Pons (tissue), 1 donor: ENCODE data around the gene ZNF771.
"Not testable (repeated sequence)": the region's sequence is repeated elsewhere in the genome, so short reads cannot be mapped to it uniquely, and the experiment has no call there.

ENCODE experiments used
- DNase-seq: peaks from one replicate; pipeline ENCODE4 v3.0.0-alpha.2; 2016; ENCODE audit warnings: low spot score

The ZNF771 gene

DNA sequence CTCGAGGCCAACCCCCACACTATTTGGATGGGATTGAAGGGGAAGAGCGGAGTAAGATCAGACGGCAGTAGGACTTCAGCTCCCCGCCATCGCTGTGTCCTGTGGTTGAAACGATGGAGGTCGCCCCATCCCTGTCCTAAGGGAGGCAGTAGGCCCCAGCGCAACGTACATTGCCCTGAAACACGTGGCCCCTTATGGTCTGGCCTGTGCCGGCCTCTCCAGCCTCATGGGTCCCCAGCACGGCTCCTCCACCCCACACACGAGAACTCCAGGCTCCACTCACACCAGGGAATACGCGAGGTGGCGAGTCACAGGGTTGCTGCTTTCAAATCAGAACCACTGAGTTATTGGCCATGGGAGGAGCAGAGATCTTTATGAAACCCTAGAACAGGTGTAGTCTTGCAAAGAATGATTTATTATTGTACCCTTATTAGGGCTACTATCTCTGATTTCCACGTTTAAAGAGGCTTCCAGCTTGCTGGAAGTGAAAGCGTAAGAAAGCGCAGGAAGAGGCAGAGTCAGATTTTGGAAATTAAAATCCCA, 23.1 kb downstream of the ZNF771 start:
- no peak for DNase-seq

DNA sequence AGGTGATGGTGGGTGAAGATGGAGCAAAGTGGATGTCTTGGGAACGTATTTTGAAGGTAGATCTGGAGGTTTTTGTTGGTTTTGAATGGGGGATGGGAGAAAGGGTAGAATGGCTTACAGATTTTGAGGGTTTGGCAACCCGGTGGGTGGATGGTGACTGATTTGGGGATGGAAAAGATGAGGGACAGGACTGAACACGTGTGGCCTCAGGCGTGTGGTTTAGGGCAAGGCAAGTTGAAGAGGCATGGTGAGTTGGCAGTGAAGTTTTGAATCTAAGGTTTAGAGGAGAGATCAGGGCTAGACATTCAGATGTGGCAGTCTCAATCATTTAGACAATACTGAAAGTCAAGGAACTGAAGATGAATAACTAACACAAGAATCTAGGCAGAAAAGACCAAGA, 27.4 kb downstream of the ZNF771 start:
- DNase-seq: no peak

DNA sequence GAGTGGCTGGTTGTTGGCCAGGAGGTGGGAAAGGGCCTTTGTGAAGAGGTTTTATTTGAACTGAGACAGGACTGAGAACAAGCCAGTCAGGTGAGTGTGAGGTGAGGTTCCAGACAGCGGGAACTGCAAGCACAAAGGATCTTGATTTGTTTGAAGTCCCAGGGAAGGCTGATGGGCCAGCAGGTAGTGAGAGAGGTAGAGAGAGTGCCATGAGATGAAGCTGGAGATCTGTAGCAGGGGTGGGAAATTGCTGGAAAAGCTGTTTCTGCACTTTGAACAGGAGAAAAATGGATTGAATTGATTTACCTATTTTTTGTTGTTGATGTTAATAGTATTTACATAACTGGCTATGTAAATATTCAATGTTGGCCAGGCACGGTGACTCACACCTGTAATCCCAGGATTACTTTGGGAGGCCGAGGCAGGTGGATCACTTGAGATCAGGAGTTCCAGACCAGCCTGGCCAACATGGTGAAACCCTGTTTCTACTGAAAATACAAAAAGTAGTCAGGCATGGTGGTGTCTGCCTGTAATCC, 30.2 kb downstream of the ZNF771 start:
- DNase-seq: no peak

DNA sequence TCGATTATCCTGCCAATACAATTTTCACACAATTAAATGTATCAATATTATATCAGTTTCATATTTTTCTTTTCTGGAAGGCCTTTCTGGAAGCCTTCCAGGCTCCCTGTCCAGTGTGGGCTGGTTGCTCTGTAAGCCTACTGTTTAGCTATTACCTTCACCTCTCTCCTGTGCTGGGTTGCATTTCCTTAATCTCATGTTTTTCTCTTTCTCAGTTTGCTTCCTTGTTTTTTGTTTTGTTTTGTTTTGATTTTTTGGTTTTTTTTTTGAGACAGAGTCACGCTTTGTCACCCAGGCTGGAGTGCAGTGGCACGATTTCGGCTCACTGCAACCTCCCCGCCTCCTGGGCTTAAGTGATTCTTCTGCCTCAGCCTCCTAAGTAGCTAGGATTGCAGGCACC, 31.4 kb downstream of the ZNF771 start:
- DNase-seq: no peak

DNA sequence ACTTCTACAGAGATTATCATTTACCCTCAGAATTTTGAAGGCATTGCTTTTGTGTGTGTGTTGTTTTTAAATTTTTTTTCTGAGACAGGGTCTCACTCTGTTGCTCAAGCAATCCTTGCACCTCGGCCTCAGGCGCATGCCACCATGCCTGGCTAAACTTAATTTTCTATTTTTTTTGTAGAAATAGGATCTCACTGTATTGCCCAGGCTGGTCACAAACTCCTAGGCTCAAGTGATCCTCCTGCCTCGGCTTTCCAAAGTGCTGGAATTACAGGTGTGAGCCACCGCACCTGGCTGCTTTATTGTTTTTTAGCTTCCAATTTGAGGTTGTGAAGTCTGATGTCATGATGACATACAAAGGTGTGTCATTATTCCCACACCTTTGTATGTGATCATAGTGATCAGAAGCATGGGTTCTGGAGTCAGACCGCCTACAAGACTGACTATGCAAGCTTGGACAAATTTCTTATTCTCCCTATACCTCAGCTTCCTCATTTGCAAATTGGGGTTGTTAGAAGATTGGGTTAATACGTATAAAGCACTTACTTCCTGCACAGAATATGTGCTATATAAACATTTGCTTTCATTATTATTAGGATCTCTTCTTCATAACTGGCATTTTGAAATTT, 32.4 kb downstream of the ZNF771 start:
- no peak for DNase-seq

DNA sequence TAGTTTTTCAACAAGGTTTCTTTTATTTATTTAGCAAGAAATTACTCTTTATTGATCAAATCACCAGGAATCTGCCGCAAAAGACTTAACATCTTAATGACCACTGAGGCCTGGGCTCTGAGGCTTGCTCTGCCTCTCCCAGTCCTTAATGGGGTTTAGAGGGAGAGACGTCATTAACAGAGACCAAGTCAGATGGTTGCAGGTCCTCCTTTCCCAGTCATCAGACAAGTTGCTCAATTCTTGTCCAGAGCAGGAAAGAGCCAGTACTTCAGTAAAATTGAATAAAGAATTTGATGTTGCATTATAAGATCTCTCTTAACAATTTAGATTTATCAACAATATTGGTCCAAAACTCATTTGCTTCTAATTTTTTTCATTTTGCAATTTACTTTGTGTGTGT, 36.2 kb downstream of the ZNF771 start:
- no peak for DNase-seq

DNA sequence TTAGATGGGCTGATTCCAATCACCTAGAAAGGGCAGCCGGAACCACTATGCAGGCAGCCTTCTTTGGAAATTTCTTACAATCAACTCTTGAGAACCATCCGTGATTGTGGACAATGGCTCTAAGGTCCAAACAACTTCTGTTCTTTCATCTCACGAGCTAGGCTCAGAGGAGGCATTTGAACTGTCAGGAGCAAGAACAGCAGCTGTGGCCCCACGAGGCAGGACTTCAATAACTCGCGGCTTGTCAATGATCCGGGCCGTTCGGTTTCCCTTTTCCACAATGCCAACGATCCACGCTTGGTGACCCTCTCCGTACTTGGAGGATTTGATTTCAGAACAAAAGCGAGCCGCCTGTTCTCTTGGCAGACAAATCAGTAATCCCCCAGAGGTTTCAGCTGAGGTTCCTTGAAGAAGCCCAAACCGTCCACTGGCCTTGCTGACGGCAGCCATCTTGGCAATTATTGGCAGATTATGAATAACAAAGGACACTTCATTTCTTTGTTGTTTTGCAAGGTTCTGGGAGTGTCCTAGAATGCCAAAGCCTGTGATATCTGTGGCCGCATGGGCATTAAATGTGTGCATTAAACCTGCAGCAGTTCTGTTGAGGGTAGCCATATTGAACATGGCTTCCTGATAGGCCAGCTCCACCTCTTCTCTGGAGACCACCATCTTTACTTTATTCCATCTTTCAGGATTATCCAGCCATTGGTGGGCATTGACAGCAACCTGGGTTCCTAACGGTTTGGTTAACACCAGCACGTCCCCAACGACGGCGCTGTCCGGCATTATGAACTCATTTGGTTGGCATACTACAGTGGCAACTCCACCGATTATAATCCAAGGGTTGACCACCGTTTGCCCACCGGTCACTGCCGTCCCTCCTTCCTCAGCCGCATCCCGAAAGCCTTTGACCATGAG, 37.1 kb downstream of the ZNF771 start:
- DNase-seq: no peak

DNA sequence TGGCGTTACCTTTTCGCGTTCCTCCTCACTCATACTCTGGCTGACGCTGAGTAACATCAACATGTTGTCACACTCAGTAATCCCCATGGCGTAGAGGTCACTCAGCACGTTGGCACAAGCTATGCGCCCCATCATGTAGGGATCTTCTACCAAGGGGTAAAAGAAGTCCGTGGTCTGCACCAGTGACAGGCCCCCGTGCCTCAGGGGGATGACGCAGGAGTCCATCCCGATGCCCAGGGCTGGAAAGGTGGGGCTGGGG, 37.7 kb downstream of the ZNF771 start:
- no peak for DNase-seq

DNA sequence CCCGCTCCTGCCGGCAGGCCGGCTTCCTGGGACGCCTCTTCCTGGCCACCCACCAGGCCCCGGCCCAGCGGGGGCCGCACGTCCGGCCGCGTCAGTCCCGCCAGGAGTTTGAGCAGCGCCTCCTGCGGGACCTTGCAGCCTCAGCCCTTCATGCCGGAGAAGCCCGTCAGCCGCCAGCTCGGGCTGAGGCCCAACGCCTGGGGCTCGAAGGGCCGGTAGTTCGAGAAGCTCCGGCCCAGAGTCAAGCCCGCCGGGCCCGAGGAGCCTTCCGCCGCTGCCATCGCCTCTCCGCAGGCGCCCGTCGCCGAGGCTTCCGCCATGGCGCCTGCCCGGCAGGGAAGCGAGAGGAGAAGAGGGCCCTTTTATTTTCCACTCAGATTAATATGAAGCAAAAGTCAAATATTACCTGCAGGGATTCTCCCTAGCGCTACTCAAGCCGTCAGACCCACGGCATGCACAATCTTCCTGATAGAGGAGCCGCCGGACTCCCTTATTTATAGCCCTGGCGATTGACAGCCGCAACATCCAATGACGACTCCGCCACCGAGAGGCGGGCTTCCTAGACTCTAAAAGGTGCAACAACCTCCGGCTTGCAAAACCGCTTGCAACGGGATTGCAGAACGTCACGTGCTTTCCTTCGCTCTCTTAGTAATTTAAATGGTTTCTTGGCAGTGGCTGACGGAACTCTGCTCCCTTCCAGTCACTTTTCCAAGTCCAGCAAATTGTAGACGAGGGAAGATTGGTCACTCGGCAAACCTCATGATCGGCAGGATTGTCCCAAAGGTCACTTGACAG, 38.2 kb downstream of the ZNF771 start, which contains the start of gene SEPHS2:
TSS of gene SEPHS2 (minus strand) at position 467 of the 795 bp plus-strand sequence. CDS start at position 320, 147 bp downstream.
- DNase-seq: peak; percentile 98

DNA sequence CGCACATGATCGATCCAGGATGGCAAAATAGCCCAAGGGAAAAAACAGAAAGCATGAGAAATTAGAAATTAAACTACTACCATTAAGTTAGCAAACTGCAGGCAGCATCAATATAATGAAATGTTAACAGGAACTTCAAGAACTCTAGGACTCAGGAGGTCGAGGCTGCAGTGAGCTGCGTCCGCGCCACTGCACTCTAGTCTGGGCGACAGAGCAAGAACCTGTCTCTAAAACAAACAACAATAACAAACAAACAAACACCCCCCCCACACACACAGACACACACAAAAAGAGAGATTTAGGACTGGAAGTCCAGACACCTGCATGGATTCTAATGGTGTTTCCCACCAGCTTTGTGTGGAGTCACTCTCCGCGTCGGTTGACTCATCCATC, 38.8 kb downstream of the ZNF771 start:
- no peak for DNase-seq

DNA sequence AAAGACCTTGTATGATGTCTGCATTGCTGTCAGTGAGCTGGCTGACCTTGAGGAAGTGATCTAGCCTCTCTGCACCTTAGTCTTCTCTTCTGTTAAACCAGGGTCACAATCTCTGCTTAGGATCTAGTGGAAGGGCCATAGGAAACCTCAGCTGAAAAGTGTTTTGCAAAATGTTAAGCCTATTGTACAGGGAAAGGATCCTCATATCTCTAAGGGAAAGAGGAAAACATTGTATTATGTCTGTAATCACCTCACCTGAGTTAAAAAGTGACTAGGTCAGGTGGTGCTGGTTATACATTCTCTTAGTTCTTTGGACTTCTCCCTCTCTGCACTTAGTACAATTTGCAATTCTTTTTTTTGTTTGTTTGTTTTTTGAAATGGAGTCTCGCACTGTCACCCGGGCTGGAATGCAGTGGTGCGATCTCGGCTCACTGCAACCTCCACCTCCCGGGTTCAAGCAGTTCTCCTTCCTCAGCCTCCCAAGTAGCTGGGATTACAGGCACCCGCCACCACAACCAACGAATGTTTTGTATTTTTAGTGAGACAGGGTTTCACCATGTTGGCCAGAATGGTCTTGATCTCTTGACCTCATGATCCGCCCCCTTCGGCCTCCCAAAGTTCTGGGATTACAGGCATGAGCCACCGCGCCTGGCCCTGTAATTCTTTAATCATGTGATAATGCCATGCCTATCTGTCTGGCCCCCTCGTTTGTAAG, 40.3 kb downstream of the ZNF771 start:
- no peak for DNase-seq

DNA sequence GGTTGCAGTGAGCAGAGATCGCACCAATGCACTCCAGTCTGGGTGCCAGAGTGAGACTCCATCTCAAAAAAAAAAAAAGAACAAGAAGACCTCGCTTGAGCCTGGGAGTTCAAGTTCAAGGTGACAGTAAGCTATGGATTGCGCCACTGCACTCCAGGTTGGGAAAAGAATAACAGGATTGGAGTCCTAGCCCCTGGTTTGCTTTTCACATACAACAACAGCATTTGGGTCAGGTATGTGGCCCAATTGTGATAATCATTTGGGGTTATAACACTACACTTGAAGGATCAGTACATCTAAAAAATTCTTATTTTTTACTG, 41.7 kb downstream of the ZNF771 start:
- no peak for DNase-seq

DNA sequence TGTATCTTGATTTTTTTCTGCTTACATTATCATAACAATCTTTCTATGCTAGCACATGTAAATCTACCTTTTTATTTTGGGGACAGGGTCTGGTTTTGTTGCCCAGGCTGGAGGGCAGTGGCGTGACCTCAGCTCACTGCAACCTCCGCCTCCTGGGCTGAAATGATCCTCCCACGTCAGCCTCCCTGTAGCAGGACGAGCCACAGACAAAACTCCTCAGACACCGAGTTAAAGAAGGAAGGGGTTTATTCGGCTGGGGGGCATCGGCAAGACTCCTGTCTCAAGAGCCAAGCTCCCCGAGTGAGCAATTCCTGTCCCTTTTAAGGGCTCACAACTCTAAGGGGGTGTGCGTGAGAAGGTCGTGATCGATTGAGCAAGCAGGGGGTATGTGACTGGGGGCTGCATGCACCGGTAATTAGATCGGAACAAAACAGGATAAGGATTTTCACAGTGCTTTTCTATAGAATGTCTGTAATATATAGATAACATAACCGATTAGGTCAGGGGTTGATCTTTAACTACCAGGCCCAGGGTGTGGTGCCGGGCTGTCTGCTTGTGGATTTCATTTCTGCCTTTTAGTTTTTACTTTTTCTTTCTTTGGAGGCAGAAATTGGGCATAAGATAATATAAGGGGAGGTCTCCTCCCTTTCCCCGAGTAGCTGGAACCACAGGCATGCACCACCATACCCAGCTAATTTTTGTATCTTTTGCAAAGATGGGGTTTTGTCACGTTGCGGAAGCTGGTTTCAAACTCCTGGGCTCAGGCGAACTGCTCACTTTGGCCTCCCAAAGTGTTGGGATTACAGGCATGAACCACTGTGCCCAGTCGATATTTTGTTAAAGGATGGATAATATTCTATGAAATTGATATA, 45.5 kb downstream of the ZNF771 start:
- not testable (repeated sequence) for DNase-seq

DNA sequence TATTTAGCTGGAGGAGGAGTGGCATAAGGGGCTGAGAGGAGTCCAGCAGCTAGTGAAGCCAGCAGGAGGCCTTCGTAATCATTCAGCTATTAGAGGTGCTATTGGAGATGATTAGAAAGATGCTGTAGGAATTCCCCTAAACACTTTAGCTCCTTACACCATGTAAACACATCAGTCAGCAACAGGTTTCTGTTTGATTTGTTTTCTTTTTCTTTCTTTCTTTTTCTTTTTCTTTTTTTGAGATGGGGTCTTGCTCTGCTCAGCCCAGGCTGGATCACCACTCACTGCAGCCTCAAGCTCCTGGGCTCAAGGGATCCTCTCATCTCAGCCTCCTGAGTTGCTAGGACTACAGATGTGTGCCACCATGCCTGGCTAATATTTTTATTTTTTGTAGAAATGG, 48.9 kb downstream of the ZNF771 start:
- no peak for DNase-seq

DNA sequence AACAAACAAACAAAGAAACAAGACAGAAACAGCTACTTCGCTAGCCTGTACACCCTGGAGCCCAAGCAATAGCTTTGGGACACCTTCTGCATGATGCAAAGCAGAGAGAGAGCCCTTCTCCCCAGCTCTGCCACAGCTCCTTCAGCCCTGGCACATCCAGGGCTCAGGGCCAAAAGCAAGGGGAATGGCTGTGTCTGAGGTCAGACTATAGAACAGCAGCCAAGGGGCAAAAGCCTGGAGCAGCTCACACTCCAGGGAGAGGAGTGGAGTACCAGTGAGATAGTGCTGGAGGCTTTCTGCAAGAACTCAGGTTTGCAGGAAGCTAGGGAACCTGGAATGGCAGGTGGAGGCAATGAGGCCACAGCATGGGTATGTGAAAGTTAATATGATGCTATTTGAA, 49.9 kb downstream of the ZNF771 start:
- no peak for DNase-seq

DNA sequence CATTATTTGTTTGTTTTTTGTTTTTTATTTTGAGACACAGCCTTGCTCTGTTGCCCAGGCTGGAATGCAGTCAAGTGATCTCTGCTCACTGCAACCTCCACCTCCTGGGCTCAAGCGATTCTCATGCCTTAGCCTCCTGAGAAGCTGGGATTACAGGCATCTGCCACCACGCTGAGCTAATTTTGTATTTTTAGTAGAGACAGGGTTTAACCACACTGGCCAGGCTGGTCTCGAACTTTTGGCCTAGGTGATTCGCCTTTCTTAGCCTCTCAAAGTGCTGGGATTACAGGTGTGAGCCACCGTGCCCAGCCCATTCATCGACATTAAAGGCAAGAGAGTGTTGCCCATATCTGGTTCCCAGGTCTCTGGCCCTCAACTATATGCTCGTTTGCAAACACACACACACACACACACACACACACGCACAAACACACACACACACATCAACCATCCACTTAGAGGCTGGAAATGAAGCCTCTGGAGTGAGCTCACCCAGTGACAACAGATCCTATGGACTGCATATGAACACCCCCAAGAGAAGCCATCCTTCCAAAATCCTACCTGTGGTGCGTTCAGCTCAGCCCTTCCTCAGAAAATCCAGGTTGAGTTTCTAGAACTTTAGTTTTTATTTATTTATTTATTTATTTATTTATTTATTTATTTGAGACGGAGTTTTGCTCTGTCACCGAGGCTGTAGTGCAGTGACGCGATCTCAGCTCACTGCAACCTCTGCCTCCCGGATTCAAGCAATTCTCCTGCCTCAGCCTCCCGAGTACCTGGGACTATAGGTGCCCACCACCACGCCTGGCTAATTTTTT, 50.5 kb downstream of the ZNF771 start:
- DNase-seq: no peak

DNA sequence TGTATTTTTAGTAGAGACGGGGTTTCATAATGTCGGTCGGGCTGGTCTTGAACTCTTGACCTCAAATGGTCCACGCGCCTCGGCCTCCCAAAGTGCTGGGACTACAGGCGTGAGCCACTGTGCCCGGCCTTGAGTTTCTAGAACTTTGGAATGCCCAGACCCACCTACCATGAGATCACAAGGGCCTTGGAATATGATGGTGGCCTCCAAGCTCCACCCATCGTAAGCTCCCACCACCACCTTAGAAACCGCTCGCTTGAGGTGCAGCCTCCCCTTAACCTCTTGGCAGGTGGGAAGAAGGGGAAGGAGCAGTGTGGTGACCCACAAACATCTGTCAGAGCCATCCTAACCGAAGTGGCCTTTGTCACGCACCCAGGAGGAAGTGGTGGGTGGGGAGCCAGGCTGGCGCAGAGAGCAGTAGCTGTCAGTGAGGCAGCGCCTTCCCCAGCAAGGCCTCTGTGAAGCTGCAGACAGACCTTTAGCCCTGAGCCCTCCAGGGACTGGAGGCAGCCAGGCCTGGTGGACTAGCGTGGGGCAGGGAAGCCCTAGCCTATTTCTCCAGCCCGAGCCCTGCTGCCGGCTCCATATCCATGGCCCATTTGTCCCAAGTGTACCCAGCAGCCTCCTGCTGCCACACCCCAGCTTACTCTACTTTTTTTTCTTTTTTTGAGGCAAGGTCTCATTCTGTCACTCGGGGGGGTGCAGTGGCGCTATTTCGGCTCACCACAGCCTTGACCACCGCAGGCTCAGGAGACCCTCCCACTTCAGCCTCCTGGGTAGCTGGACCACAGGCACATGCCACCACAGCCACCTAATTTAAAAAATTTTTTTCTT, 51.4 kb downstream of the ZNF771 start:
- DNase-seq: peak; percentile 23

DNA sequence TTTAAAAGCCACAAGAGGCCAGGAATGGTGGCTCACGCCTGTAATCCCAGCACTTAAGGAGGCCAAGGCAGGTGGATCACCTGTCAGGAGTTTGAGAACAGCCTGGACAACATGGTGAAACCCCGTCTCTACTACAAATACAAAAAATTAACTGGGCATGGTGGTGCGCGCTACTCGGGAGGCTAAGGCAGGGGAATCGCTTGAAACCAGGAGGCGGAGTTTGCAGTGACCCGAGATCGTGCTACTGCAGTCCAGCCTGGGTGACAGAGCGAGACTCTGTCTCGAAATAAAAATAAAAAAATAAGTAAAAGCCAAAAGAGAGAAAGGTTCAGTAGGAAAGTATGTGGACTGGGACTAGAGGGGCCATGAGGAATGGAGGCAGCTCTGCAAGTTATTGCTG, 52.0 kb downstream of the ZNF771 start:
- DNase-seq: no peak

DNA sequence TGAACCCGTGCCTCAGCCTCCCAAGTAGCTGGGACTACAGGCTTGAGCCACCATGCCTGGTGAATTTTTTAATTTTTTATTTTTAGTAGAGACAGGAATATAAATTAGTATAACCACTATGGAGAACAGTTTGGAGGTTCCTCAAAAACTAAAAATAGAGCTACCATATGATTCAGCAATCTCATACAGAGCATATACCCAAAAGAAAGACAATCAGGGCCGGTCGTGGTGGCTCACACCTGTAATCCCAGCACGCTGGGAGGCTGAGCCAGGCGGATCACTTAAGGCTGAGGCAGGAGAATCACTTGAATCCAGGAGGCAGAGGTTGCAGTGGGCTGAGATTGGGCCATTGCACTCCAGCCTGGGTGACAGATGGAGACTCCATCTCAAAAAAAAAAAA, 54.0 kb downstream of the ZNF771 start:
- not testable (repeated sequence) for DNase-seq
